DOHH2 (cell line): ENCODE data around the gene CFAP107.

Experiments
- H3F3A ChIP-seq: fragments of 200-600 bp; sonication (generic), shearing (Covaris generic); 2 replicates; pipeline ENCODE4 v1.6.0; 2016; ENCODE audit warnings: antibody characterized with exemption, mild to moderate bottlenecking; ENCODE audit not compliant: control insufficient read depth, insufficient read depth
- H3K27ac ChIP-seq: fragments of 200-600 bp; sonication (generic); 2 replicates; pipeline ENCODE4 v1.5.1; 2014; ENCODE audit warnings: low read depth, mild to moderate bottlenecking, low read length, moderate library complexity
- H3K27me3 ChIP-seq: fragments of 200-600 bp; sonication (generic); 2 replicates; pipeline ENCODE4 v1.6.1; 2014; ENCODE audit warnings: mild to moderate bottlenecking, low read length, mixed read lengths; ENCODE audit not compliant: control insufficient read depth
- H3K36me3 ChIP-seq: fragments of 200-600 bp; sonication (generic); 2 replicates; pipeline ENCODE4 v1.6.1; 2014; ENCODE audit warnings: mild to moderate bottlenecking, low read length, moderate library complexity, mixed read lengths; ENCODE audit not compliant: control insufficient read depth
- H3K4me1 ChIP-seq: fragments of 200-600 bp; sonication (generic); 2 replicates; pipeline ENCODE4 v1.6.1; 2014; ENCODE audit warnings: mild to moderate bottlenecking, low read length, mixed read lengths; ENCODE audit not compliant: control insufficient read depth
- H3K4me2 ChIP-seq: fragments of 200-600 bp; sonication (generic); 2 replicates; pipeline ENCODE4 v1.6.0; 2014; ENCODE audit warnings: mild to moderate bottlenecking, low read length, moderate library complexity
- H3K4me3 ChIP-seq: fragments of 200-600 bp; sonication (generic); 2 replicates; pipeline ENCODE4 v1.5.1; 2014; ENCODE audit warnings: mild to moderate bottlenecking, low read length, mixed read lengths
- H3K79me2 ChIP-seq: fragments of 200-600 bp; sonication (generic); 2 replicates; pipeline ENCODE4 v1.6.1; 2014; ENCODE audit warnings: mild to moderate bottlenecking, low read length, mixed read lengths; ENCODE audit not compliant: control insufficient read depth
- H3K9me2 ChIP-seq: fragments of 200-600 bp; sonication (generic); replicated peaks from 2 replicates; pipeline ENCODE4 v1.6.1; 2014; ENCODE audit warnings: mild to moderate bottlenecking, low read length, mixed read lengths; ENCODE audit not compliant: control insufficient read depth
- H3K9me3 ChIP-seq: fragments of 200-600 bp; sonication (generic); 2 replicates; pipeline ENCODE4 v1.6.1; 2014; ENCODE audit warnings: antibody characterized with exemption, low read length, mixed read lengths; ENCODE audit not compliant: control insufficient read depth, insufficient read depth
- H4K20me1 ChIP-seq: fragments of 200-600 bp; sonication (generic); 2 replicates; pipeline ENCODE4 v1.6.0; 2014; ENCODE audit warnings: low read depth, mild to moderate bottlenecking, antibody characterized with exemption, low read length, moderate library complexity; ENCODE audit not compliant: control insufficient read depth, insufficient read depth
- CTCF ChIP-seq: fragments of 200-600 bp; sonication (generic); IDR thresholded peaks from one replicate; pipeline ENCODE4 v1.5.1; 2014; ENCODE audit warnings: antibody characterized with exemption, mild to moderate bottlenecking, low read depth, low read length; ENCODE audit not compliant: poor library complexity, severe bottlenecking
- EZH2phosphoT487 ChIP-seq: fragments of 200-600 bp; sonication (generic); IDR thresholded peaks from 2 replicates; pipeline ENCODE4 v1.6.1; 2017; ENCODE audit warnings: borderline replicate concordance, mild to moderate bottlenecking, antibody characterized with exemption, low read length, moderate library complexity, mixed read lengths

CFAP107 gene

GRCh38 chr1:12745992-12746323 is at the start of gene CFAP107:
CFAP107 (plus strand) TSS chr1:12746200; CDS start chr1:12746431, 231 bp downstream.
- no peaks in the 10 kb centered on the region for H3F3A ChIP-seq
- H3K4me2 ChIP-seq, result no peak within 1 kb of the TSS
- no peaks in the 10 kb centered on the region for H3K27me3 ChIP-seq
- no peaks in the 10 kb centered on the region for H3K36me3 ChIP-seq
- no peaks in the 10 kb centered on the region for H3K79me2 ChIP-seq
- H3K9me2 ChIP-seq, result no peaks in the 10 kb centered on the region
- H3K4me3 ChIP-seq, result no peak within 1 kb of the TSS
- no peaks in the 10 kb centered on the region for H3K4me1 ChIP-seq
- H4K20me1 ChIP-seq, result no peaks in the 10 kb centered on the region
- no peak for TF ChIP-seq EZH2phosphoT487
- no peak for TF ChIP-seq CTCF
- no peaks in the 10 kb centered on the region for H3K9me3 ChIP-seq
- H3K27ac ChIP-seq, result no peak within 1 kb of the TSS

- Histone ChIP-seq H3K27me3 (peaks cover 6% of the 10 kb centered on the region; the same call in 1 of the 2 replicates), H3K27ac (no peak overlapping the region), H3K9me3 (no peaks in the 10 kb centered on the region), H3K36me3 (no peaks in the 10 kb centered on the region), H4K20me1 (no peaks in the 10 kb centered on the region), H3K4me1 (no peaks in the 10 kb centered on the region), H3K4me2 (no peak overlapping the region), H3K79me2 (no peaks in the 10 kb centered on the region), H3K9me2 (no peaks in the 10 kb centered on the region), H3K4me3 (no peak overlapping the region), H3F3A (no peaks in the 10 kb centered on the region)
- TF ChIP-seq EZH2phosphoT487 (no peak), CTCF (no peak)
Observed at GRCh38 chr1:12696658-12697057, 49.3 kb upstream of the CFAP107 start.

- Histone ChIP-seq H3K9me2 (no peaks in the 10 kb centered on the region), H3K4me1 (no peaks in the 10 kb centered on the region), H3K79me2 (no peaks in the 10 kb centered on the region), H3F3A (no peaks in the 10 kb centered on the region), H3K4me2 (no peak overlapping the region), H4K20me1 (no peaks in the 10 kb centered on the region), H3K27me3 (peaks cover 6% of the 10 kb centered on the region; the same call in 1 of the 2 replicates), H3K27ac (no peak overlapping the region), H3K9me3 (no peaks in the 10 kb centered on the region), H3K36me3 (no peaks in the 10 kb centered on the region), H3K4me3 (no peak overlapping the region)
- TF ChIP-seq EZH2phosphoT487 (no peak), CTCF (no peak)
Observed at GRCh38 chr1:12697397-12697796, 48.6 kb upstream of the CFAP107 start.
